HG02885 (cell line): ENCODE measurements around the gene PREX1.
"Not testable (repeated sequence)": the region's sequence is repeated elsewhere in the genome, so short reads cannot be mapped to it uniquely, and the experiment has no call there.

Experiments
- ATAC-seq: cut with Tn5 transposase; IDR thresholded peaks from one replicate; pipeline ENCODE4 v1.9.1; 2021; ENCODE audit warnings: mild to moderate bottlenecking; ENCODE audit not compliant: unreplicated experiment, poor library complexity

The PREX1 gene

GRCh38 chr20:48604426-48604825 is 223.4 kb downstream of the PREX1 start:
- no peak for ATAC-seq

GRCh38 chr20:48603819-48604405 is 223.9 kb downstream of the PREX1 start:
- no peak for ATAC-seq

GRCh38 chr20:48603116-48603818 is 224.5 kb downstream of the PREX1 start:
- ATAC-seq: no peak

- no peak for ATAC-seq
These were observed 226.0 kb downstream of the PREX1 start for GRCh38 chr20:48601798-48602197.

- ATAC-seq: no peak
These were observed 227.3 kb downstream of the PREX1 start for GRCh38 chr20:48600470-48600945.

GRCh38 chr20:48599748-48600469 is 227.9 kb downstream of the PREX1 start:
- ATAC-seq: no peak

- no peak for ATAC-seq
These were observed 228.6 kb downstream of the PREX1 start for GRCh38 chr20:48599106-48599747.

- not testable (repeated sequence) for ATAC-seq
These were observed 229.4 kb downstream of the PREX1 start for GRCh38 chr20:48598303-48598941.

- ATAC-seq: no peak
These were observed 230.1 kb downstream of the PREX1 start for GRCh38 chr20:48597521-48598302.

- ATAC-seq: no peak
These were observed 231.4 kb downstream of the PREX1 start for GRCh38 chr20:48596334-48596898.

GRCh38 chr20:48595495-48596333 is 232.1 kb downstream of the PREX1 start:
- no peak for ATAC-seq

- ATAC-seq: no peak
These were observed 233.3 kb downstream of the PREX1 start for GRCh38 chr20:48594533-48594932.

- ATAC-seq: no peak
These were observed 235.5 kb downstream of the PREX1 start for GRCh38 chr20:48592107-48592940.

GRCh38 chr20:48586730-48587129 is 241.1 kb downstream of the PREX1 start:
- no peak for ATAC-seq

GRCh38 chr20:48585061-48585870 is 242.5 kb downstream of the PREX1 start:
- ATAC-seq: no peak

- ATAC-seq: no peak
These were observed 243.3 kb downstream of the PREX1 start for GRCh38 chr20:48584391-48585060.
